Muscle of arm (tissue), 12 donors: ENCODE data around the gene EPX. TPM values are rescaled to one million over a fixed set of nuclear protein-coding genes. Genes with fewer than 3 reads are reported as not detected.

Experiments
- DNase-seq: peaks from one replicate; pipeline ENCODE4 v3.0.0-alpha.2; 2013
- polyA plus RNA-seq, 12 donors: library from polyadenylated mRNA; unstranded; fragments of 120-200 nt; gene quantifications; one replicate each; pipeline ENCODE4 v1.2.1, GENCODE V29; 2013; ENCODE audit not compliant: insufficient read length in 12 of 12

The EPX gene
- polyA plus RNA-seq, 12 donors, result 0.14 to 5.7 (median 0.29) TPM; not detected in 2

- DNase-seq, result no peak
Observed at GRCh38 chr17:58252141-58252540, 59.6 kb downstream of the EPX start.

GRCh38 chr17:58253082-58253481 lies 60.6 kb downstream of the EPX start:
- DNase-seq, result no peak

Other genes with a start within 250 kb of the EPX start
- gene CUEDC1, start 237.3 kb upstream of the EPX start, polyA plus RNA-seq, result 10 to 100 TPM in 11 of 12 donors, not detected in 1; 39.6 to 81.1 (median 49.1) TPM
- gene VEZF1, start 204.5 kb upstream of the EPX start, polyA plus RNA-seq, result 10 to 100 TPM in 11 of 12 donors, not detected in 1; 41.1 to 77.1 (median 54.7) TPM
- 100 to 1,000 TPM in 11 of 12 donors, not detected in 1; 146 to 244 (median 191) TPM for gene SRSF1, start 185.5 kb upstream of the EPX start, polyA plus RNA-seq
- 10 to 100 TPM in 11 of 12 donors, not detected in 1; 35.1 to 56.8 (median 38.9) TPM for gene DYNLL2, start 109.3 kb upstream of the EPX start, polyA plus RNA-seq
- gene OR4D1, start 44.3 kb upstream of the EPX start, polyA plus RNA-seq, result under 1 TPM in 2 of 12 donors, not detected in 10; 0.04 TPM
- gene OR4D2, start 25.7 kb upstream of the EPX start, polyA plus RNA-seq, result not detected
- 10 to 100 TPM in 11 of 12 donors, not detected in 1; 11.4 to 25.2 (median 16.4) TPM for gene MKS1, start 26.5 kb downstream of the EPX start, polyA plus RNA-seq
- under 1 TPM in 4 of 12 donors, not detected in 8; 0.08 to 0.40 (median 0.28) TPM for gene LPO, start 45.9 kb downstream of the EPX start, polyA plus RNA-seq
- gene MPO, start 88.2 kb downstream of the EPX start, polyA plus RNA-seq, result 10 to 100 TPM in 1 of 12 donors, 1 to 10 TPM in 10, not detected in 1; 2.6 to 49.2 (median 5.8) TPM
- 1 to 10 TPM in 11 of 12 donors, not detected in 1; 2.1 to 6.8 (median 5.1) TPM for gene TSPOAP1, start 136.1 kb downstream of the EPX start, polyA plus RNA-seq
- gene SUPT4H1, start 159.5 kb downstream of the EPX start, polyA plus RNA-seq, result 100 to 1,000 TPM in 1 of 12 donors, 10 to 100 TPM in 10, not detected in 1; 70.2 to 104 (median 87.3) TPM
- 10 to 100 TPM in 1 of 12 donors, 1 to 10 TPM in 3, under 1 TPM in 6, not detected in 2; 0.08 to 16.0 (median 0.15) TPM for gene RNF43, start 224.8 kb downstream of the EPX start, polyA plus RNA-seq